ENCODE measurements around the gene ARHGEF2.

ARHGEF2 gene

DNA sequence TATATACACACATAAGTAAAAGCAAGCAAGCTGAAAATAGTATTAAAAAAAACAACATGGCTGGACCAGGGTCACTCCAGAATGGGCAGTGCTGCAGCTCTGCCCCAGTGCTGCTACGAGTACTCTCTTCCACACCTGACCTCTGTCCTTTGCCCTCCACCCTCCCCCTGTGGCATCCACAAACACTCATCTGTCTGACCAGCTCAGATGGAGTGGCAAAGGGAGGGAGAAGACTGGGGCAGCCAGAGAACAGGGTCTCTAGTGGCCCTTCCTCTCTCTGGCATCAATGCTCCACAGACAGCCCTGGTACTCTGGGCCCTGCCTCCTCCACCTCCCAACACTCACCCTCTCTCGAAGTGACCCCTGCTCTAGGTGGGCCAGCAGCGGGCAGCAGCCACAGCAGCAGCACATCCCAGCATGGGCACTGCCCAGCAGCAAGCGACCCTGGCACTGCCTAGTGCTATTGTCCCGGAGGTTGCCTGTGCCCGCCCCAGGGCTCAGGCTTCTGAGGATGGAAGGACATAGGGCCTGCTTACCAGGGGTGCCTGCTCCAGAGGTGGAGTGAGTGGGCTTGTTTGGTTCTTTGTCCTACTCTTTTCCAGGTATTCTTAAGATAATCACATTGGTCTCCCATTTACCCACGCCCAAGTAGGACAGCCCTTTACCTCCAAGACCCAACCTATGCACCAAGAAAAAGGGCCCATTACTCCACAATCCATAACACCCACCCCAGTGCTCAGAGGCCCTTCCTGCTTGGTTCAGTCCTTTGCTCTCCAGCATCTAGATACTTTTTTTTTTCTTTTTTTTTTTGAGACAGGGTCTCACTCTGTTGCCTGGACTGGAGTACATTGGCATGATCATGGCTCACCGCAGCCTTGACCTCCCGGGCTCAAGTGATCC, 6.2 kb downstream of the ARHGEF2 start:
- no peak for DNase-seq (ENCODE audit: low read depth in 2 of 2)

DNA sequence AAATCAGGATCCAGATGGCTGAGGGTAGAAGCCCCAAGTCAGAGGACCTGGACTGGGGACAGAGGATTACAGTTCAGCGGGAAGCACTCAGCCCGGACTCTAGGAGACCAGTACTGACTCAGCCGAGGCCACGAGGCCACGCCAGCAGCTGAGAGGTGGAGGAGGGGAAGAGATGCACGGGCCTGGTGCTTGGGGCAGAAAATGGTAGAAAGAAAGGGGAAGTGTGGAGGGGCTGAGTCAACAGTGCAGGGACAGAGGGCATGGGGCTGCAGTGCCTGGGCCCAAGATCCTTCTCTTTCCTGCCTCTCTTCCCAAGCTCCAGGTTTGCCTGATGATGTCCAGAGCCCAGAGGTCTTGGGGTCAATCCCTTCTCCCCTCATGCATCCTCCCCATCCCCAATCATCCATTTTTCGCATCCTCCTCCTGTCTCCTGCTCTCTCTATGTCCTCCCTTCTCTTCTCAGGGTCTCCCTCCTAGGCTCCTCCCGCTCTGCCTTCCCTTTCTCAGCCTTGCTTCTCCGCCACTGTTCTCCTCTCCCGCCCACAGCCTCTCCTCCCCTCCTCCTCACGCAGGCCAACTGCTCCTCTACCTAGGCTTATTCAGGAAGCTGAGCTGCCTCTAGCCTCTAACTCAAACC, 7.7 kb downstream of the ARHGEF2 start:
- DNase-seq (ENCODE audit: low read depth in 2 of 2): no peak

DNA sequence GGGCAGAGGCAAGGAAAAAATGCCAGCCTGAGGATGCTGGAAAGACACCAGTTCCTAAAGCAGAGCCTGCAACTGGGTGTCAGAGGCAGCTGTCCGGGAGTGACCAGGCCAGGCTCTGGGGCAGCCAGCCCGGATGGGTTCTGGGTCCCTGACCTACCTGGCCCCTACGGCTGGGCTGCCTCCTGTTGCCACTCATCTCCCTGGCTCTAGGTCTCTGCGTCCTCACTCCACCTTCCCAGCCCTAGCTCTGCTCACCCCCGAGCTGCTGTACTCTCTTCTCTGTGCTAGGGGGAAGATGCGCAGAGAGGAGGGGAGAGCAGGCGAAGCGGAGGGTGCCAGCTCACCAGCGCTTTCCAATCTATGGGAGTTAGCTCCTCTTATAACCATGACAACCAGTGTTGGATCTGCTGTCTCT, 9.0 kb downstream of the ARHGEF2 start:
- no peak for DNase-seq (ENCODE audit: low read depth in 2 of 2)

- DNase-seq (ENCODE audit: low read depth in 2 of 2): no peak
Observed at GRCh38 chr1:155968670-155969069, 9.7 kb downstream of the ARHGEF2 start.

DNA sequence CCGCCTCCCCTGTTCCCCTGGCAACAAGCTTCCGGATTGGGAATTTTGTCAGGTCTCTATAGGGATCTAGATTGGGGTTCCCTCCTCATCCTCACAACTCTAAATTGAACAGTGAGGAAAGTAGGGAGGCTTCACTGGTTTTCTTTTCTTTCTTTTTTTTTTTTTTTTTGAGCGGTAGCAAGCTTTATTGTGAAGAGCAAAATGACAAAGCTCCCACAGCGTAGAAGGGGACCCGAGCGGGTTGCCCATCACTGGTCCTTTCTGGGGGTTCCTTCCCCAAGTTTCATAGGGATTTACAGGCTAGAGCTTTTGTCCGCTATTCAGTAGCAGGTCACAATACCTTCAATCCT, 10.3 kb downstream of the ARHGEF2 start:
- no peak for DNase-seq (ENCODE audit: low read depth in 2 of 2)

DNA sequence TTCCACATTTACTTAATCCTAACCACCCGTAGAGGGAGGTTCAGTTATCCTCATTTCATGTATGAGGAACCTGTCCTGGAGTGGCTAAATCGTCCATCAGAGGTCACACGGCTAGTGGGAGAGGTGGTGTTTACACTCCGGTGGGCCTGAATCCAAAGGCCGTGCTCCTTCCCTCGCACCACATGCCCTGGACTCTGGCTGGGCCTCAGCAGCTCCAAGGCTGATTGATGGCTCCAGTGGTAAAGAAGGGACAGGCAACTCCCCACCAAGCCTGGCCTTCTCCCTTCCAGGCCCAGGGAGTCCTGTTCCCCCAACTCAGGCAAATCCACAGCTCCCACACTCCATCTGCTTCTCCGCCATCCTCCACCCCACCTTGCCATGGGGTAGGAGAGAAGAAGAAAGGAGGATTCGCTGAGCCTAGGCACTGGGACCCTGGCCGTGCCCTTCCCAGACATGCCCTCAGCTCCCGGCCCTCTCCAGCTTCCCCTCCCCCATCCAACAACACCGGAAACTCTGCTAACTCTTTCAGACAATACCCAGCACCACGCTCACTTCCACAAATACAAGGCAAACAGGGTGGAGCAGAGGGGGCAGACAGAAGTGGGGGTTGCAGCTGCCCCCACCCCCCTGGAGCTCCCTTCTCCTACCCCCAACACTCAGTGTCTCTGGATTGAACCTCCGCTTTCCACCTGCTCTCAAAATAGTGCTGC, 10.9 kb downstream of the ARHGEF2 start:
- DNase-seq (ENCODE audit: low read depth in 2 of 2): no peak

- no peak for DNase-seq (ENCODE audit: low read depth in 2 of 2)
Observed at GRCh38 chr1:155966750-155967149, 11.6 kb downstream of the ARHGEF2 start.

DNA sequence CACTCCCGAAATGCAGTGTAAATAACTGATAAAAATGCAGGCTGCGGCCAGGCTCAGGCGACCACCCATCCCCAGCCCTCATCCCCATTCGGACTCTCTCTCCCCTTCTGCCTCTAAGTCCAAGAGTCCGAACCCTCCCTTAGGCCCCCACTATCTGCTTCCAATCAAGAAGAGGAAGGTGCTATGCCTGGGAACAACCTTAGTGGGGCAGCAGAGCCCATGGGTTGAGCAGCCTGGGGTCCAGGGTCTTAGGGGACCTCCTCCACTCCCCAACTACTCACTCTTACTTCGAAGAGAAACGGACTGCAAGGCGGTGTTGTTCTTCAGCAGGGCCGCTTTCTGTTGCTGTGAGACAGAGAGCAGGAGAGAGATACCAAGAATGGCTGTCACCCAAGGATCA, 12.2 kb downstream of the ARHGEF2 start:
- no peak for DNase-seq (ENCODE audit: low read depth in 2 of 2)

GRCh38 chr1:155964193-155964592, 14.2 kb downstream of the ARHGEF2 start:
- no peak for DNase-seq (ENCODE audit: low read depth in 2 of 2)

DNA sequence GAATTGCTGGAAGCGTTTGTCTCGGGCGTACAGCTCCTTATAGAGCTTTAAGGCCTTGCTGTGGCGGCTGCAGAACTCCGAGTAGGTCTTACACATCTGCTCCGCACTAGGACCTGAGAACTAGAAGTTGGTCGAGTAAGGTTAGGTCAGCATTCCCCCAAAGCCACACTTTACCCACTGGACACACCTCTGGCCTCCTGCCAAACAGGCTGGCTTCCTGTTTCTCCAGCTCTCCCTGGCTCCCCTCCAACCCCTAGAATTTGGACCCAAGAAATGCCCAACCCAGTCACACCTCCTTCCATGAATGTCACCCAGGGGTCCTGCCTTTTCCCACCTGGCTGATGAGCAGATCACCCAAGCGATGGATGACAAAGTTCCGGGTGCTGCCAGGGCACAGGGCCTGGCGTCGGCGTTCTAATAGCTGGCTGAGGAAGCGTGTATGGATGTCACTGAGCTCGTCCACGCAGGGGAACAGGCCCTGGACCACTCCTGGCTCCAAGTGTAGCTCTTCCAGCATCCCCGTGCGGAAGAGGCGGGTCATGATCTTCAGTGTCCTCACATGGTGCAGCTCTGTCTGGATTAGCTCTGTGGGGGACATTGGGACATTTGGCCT, 15.6 kb downstream of the ARHGEF2 start:
- DNase-seq (ENCODE audit: low read depth in 2 of 2): no peak

- no peak for DNase-seq (ENCODE audit: low read depth in 2 of 2)
Observed at GRCh38 chr1:155961937-155962336, 16.4 kb downstream of the ARHGEF2 start.

- DNase-seq (ENCODE audit: low read depth in 2 of 2): no peak
Observed at GRCh38 chr1:155960081-155960745, 18.1 kb downstream of the ARHGEF2 start.

- no peak for DNase-seq (ENCODE audit: low read depth in 2 of 2)
Observed at GRCh38 chr1:155957411-155957915, 20.9 kb downstream of the ARHGEF2 start.

GRCh38 chr1:155954645-155955044, 23.7 kb downstream of the ARHGEF2 start:
- DNase-seq (ENCODE audit: low read depth in 2 of 2): no peak

GRCh38 chr1:155952505-155952890, 25.8 kb downstream of the ARHGEF2 start:
- no peak for DNase-seq (ENCODE audit: low read depth in 2 of 2)

GRCh38 chr1:155951753-155952504, 26.4 kb downstream of the ARHGEF2 start:
- DNase-seq (ENCODE audit: low read depth in 2 of 2): no peak

- no peak for DNase-seq (ENCODE audit: low read depth in 2 of 2)
Observed at GRCh38 chr1:155950829-155951228, 27.5 kb downstream of the ARHGEF2 start.

- no peak for DNase-seq (ENCODE audit: low read depth in 2 of 2)
Observed at GRCh38 chr1:155947741-155948140, 30.6 kb downstream of the ARHGEF2 start.

- DNase-seq (ENCODE audit: low read depth in 2 of 2): no peak
Observed at GRCh38 chr1:155947292-155947691, 31.1 kb downstream of the ARHGEF2 start.

DNA sequence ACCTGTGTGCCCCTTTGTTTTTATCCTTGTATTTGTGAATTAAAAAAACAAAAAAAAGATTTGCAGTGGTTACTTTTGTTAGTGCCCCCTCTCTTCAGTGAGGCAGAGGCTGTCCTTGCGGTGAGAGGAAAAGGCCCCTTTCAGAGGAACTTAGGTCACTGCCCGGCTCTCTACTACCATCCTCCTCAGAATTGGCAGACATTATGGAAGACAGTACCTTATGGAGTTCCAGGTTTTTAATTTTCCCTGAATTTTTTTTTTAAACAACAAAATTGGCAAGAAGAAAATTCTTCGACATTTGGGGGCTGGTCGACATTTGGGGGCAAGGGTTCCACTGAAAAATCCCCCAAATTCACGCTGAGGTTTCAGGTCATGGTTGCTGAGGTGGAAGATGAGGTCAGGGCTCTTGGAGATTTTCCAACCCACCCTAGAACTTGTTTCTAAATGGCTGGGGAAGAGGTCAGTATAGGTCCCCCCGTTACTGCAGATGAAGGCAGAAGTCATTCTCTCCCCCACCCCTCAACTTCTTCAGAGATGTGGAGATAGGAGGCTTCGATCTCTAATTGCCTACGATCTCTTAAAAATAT, 31.6 kb downstream of the ARHGEF2 start:
- no peak for DNase-seq (ENCODE audit: low read depth in 2 of 2)

GRCh38 chr1:155944444-155944799, 33.9 kb downstream of the ARHGEF2 start:
- DNase-seq (ENCODE audit: low read depth in 2 of 2): no peak

Data from stimulated activated CD8-positive, alpha-beta memory T cell treated with anti-CD3 and anti-CD28 coated beads, Interleukin-15, amount 100 ng/mL, for 48 hours (primary cell).